NCI-H2171 (cell line): ENCODE measurements around the gene CMIP.

ENCODE experiments used
- DNase-seq: peaks from one replicate; lab custom pipeline; 2025; lab: John Stamatoyannopoulos, UW

Gene CMIP

DNA sequence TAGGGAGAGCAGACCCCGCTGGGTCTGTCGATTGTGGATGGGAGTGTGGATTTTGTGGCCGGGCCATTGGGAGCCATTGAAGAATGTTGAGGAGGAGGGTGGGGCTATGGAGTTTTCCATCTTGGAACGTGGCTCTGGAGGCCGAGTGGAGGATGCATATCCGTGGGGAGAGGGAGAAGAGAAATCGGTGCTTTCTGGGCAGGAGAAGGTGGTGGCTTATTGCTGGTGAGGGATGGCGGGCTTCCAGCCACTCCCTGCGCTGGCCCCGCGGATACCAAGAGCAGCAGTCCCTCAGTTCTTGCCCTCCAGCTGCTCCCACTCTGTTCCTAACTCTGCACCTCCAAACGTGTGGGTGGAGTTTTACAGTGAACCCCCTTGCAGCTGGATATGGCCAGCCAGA is 162.4 kb downstream of the CMIP start:
- DNase-seq = no peak

DNA sequence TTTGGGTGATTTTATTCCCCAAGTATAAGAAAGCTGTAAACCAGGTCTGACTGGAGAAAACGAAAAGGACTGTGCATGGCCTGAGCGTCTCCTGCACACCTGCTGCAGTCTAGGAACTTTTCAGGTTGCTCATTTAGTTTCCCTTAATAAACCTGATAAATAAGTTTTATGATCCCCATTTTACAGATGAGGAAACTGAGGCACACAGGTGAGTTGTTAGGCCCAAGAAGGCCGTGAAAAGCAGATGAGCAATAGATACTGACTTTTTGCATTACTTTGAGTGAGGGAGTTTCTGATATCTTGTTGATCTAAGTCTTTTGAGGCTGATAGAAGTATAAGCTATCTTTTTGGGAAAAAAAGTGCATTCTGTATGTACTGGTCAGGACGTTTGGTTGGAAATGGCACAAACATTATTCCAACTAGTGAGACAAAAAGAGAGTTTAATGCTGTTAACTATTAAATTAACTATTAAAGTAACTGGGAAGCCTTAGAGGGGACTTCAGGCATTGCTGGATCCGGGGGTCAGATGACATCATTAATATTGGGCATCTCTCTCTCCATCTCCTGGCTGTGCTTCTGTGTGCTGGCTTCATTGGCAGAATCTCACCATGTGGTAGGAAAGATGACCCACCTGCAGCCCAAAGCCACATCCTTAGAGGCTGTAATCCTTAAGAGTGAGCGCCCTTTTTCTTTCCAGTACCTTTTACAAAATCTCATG is 163.4 kb downstream of the CMIP start:
- DNase-seq = no peak

DNA sequence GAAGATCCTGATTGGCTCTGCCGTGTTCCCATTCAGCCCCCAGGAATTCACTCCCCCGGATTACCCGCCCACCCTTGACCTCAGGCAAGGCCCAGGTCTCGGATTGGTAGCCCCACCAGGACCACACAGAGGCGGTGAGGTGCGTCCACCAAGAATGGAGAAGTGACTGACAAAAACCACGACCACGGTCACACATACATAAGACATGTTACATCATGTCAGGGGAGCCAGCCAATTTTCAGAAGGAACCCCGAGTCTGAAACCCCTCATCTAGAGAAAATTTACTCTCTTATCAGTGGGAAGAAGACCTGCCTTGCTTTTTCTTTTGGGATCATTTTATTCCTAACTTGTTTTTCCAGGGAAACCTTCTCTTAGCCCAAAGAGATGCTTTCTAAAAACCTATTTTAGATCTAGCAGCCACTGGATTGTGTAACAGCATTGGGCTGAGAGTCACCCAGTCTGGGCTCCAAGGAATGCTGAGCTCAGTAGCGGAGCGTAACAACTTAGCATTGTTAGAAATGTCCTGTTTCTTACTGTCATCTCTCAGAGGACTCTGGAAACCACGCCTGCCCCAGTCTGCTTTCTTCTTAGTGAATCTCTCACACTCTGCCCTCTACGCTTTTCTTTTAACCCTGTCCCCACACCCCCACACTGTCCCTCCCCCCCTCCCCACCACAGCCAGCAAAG is 164.1 kb downstream of the CMIP start:
- DNase-seq = no peak

DNA sequence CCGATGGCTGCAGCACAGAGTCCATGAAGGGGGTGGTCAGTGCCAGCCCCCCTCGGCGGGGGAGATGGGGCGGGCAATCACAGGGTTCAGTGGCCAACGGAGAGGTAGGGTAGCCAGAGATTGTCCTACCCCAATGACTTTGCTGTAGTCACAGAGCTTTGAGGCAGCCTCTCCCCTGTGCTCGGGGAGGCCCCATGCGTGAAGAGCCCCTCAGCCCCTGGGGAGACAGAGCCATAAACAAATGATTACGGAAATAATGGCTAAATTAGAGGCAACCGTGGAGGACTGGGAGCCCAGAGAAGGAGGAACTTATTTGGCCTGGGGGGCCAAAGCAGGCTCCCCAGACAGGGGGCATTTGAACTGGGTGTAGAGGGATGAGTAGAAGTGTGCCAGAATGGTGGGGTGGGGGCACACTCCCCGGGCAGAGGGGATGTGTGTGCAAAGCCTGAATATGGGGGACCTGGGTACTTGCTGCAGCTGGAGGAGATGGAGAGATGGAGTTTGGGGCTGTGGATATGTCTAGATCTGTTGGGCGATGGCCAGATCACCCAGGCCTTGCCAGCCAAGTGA is 164.8 kb downstream of the CMIP start:
- no peak for DNase-seq

DNA sequence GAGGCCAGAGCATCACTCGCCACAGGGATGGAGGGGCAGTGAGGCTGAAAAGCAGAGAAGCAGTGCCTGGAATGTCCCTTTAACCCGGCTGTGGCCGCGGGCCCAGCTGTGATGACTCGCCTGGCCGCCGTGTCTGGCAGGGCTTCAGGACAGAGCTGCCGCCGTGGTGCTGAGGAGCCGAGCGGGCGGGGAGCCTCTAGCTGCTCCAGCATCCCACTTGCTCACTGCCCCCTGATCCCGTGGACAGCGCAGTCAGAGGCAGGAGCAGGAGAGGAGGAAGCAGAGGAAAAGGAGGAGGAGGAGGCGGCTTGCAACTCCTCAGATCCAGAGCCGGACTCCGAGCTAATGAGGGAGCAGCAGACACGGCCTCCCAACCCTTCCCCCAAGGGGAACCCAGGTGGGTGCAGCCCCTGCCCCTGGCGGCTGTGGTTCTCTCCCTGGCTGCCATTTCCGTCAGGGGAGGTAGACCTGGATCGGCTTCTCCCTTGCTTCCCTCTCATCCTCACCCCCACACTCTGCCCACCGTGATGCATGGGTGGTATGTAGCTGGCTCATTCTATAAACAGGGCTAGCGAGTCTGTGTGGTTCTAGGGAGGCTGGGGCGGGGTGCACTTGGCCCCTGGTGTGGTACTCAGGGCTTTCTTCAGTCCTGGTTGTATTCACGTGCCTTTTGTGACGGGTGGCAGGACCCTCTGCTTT is 165.7 kb downstream of the CMIP start:
- DNase-seq = no peak

DNA sequence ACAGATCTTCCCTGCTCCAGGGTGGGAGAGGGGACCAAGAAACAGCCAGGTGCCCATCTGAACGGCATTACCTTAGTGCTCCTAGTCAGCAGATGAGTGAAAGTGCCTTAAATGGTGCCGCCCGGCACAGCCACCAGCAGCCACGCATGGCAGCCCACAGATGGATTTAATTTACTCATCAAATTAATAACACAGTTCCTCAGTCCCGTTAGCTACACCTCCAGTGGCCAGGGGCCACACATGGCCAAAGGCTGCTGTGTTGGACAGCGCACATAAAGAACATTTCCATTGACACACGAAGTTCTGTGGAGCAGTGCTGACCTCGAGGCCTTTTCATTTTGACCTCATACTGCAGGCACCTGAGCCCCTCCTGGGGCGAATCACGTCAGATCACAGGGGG is 166.3 kb downstream of the CMIP start:
- no peak for DNase-seq

DNA sequence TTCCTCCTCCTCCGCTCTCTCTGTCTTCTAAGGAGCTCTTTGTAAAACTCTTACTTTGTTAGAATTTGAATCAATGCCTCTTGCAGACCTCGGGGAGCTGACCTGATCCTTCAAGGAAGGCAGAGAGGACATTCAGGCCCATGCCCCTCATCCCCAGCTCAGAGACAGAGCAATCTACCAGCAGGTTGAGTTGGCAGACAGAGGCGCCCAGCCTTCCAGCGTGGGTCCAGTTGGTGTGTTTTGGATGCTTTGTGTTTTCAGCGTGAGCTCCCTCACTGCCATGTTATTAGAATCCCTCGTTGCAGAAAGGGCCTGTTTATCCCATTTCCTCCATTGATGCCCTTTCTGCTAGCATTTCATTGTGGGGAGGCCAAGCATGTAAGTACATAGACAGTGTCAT is 167.1 kb downstream of the CMIP start:
- no peak for DNase-seq

DNA sequence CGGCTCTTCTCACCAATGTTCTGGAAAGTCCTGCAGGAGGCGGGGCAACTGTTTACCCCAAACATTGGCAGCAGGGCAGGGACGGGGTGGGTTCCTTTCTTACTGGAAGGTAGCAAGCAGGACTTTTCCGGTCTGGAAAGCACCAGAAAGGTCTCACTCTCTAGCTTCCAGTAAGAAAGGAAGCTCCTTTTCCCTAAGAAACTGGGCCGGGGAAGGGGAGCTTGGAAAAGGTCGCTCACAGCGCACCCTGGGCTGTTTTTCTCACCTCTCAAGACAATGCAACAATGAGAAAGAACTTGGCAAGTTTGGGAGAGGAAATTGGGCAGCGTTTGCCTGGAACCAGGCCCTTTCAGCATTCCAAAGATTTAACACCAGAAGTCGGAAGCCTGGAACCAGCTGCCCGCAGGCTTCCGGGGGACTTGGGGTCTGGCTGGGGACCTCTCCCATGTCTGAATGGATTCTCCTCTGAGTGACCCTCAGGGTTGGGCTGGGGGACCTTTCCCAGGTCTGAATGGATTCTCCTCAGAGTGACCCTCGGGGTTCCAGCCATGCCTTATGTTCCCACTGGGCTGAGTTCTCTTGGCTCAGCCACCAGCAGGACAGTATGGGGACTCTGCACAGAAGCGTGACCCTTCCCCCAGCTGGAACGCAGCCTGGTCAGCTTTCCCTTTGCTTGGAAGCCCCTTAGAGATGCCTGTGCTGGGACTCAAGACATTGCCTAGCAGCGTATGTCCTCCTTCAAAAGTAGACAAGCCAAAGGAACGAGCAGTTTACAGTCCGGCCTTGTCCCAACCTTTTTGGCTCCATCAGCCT is 167.9 kb downstream of the CMIP start:
- DNase-seq = no peak

DNA sequence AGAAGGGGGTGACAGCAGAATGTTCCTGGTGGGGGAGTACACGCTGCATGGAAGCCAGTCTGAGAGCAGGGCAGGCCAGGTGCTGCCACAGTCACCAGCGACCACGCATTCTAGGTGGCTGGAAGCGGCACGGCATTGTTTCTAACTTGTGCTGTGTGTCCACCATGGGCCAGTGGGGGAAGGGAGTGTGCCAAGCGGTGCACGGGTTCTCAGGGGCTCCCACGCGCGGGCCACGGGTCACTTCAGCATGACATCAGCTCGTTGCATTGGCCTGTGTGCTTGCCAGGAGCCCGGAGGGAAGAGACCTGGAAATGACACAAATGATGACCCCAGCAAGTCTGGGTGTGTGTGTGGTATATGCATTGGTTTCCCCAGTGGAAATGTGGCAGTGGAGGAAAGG is 169.6 kb downstream of the CMIP start:
- DNase-seq = no peak

DNA sequence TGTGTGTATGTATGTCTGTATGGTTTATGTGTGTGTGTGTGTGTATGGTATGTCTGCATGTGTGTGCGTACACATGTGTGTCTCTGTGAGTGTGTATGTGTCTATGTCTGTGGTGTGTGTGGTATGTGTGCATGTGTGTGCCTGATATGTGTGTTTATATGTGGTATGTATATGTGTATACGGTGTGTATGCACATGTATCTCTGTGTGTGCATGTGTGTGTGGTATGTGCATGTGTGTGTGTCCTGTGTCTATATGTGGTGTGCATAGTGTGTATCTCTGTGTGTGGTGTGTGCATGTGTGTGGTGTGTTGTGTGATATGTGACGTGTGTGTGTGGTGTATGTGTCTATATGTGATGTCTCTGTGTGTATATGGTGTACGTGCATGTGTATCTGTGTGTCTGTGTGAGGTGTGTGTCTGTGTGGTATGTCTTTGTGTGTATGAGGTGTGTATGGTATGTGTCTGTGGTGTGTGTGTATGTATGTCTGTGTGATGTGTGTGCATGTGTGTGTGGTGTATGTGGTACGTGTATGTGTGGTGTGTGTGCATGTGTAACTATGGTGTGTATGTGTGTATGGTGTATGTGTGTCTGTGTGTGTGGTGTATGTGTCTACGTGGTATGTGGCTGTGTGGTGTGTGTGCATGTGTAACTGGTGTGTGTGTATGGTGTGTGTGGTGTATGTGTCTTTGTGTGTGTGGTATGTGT is 170.2 kb downstream of the CMIP start:
- no peak for DNase-seq

DNA sequence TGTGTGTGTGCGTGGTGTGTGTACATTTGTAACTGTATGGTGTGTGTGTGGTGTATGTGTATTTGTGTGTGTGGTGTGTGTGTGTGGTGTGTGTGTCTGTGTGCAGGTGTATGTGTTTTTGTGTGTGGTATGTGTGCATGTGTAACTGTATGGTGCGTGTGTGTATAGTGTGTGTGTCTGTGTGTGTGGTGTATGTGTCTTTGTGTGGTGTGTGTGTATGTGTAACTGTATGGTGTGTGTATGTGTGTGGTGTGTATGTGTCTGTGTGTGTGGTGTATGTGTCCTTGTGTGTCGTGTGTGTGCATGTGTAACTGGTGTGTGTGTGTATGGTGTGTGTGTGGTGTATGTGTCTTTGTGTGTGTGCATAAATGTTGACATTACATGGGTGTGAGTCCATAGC is 170.8 kb downstream of the CMIP start:
- no peak for DNase-seq

DNA sequence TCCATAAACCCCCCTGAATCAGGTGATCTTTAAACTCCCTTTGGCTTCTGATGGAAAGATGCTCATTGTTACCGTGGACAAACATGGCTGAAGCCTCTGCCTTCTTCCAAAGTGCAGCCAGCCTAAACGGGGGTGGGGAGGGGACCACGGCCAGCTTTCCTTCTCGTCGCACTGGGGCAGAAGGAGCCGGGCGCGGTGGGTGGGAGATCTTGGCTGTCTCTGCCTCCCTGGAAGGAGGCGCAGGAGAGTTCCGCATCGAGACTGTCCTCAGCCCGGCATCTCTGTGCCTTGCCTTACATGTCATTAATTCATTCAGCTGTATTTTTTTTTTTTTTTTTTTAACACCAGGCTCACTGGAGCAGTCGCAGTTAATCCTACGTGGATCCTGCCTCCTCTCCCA is 171.2 kb downstream of the CMIP start:
- no peak for DNase-seq

DNA sequence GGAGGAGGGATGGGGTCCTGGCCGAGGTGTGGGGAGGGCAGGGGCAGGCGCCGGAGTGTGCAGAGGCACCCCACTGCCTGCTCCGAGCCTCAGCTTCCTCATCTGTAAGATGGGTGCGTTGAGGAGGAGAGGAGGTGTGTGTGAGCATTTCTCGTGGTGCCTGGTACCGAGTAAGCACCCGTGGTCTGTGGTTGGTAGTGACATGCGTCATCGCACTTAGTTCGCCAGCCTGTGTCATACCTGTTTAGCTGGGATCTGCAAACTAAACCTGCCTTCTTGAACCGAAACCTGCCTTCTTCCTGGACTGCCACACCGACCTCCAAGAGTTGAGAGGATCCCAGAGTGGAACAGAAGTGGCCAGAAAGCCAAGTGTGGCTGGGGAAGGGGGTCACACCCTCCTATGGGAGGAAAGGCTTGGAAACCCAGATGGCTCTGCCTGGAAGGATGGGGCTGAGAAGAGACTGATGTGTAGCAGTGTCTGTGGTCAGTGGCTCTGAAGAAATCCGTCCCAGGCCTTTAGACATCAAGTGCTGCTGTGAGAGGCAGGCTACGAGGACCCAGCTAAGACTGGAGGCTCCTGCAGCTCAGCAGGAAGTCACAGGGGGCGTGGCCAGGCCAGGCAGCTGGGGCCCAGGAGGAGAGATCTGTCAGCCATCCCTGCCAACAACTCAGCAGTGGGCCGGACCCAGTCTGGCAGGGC is 171.9 kb downstream of the CMIP start:
- DNase-seq = no peak

DNA sequence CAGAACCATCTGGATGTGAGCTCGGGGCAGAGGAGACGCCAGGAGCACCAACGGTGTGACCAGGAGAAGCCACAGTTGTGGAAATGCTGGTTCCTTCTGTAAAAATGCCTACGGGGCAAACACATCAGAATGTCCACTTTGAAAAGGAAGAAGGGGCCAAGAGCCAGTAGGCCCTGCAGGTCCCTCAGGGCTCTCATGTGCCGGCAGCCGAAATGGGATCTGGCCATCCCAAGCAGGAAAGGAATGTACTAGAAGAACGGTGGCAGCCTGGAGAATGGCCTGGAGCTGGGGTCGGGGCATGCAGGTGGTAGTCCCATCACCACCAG is 172.4 kb downstream of the CMIP start:
- no peak for DNase-seq

DNA sequence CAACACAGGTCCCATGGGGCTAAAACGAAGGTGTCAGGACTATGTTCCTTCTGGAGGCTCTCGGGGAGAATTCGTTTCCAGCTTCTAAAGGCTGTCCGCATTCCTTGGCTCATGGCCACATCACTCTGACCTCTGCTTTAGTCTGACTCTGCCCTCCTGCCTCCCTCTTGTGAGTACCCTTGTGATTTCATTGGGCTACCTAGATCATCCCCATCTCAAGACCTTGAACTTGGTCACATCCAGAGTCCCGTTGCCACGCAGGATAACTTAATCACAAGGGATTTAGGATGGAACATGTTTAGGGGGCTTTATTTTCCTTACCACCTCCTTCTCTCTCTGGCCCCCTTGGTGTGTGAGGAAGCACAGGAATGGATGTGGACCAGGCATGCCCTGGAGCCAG is 173.6 kb downstream of the CMIP start:
- DNase-seq = no peak

DNA sequence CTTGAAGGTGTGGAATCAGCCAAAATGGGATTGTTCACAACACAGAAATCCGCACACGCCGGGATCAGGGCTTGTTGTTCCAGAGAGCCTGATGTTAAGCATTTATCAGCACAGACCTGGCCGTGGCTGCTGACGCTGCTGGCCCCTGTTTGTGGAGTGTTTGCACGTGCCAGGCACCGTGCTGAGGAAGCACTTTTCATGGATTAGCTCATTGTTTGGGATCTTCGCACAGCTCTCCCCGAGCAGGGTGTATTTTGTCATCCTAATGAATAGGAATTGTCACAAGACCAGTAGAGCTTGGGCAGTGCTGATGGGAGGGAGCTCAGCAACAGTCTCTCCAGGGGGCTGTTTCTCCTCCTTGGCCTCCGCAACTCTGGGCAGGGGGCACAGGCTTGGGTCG is 174.1 kb downstream of the CMIP start:
- no peak for DNase-seq

DNA sequence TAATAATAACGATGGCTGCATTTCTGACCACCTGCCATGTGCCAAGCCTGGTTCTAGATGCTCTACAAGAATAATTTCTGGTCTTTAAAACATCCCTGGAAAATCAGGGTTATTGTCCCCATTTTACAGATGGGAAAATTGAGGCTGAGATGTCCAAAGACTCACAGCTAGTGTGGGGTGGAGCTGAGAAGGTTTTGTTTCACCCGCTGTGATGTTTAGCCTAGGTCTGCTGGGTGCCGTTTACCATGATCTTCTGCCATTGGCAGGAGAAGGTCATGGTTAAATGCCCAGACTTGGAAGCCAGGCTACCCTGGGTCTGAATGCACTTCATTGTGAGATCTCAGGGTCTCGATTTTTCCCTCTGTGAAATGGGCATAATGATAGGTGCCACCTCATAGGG is 175.4 kb downstream of the CMIP start:
- no peak for DNase-seq

DNA sequence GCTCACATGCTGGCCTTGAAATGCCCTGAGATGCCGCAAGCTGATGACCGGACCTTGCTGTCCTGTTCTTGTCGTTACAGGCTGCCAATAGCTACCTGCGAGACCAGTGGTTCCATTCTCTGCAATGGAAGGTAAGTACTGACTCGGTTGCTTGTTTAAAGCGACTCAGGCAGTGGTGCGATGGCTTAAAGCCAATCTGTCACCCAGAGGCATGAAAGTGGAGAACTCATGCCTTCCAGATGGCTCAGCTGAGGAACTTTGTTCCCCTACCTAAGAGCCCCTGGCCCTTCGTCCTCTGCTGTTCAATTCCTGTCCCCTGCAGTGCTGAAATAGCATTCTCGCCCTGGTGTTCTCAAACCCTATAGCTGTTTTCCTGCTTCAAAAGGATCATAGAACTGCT is 176.2 kb downstream of the CMIP start:
- no peak for DNase-seq

DNA sequence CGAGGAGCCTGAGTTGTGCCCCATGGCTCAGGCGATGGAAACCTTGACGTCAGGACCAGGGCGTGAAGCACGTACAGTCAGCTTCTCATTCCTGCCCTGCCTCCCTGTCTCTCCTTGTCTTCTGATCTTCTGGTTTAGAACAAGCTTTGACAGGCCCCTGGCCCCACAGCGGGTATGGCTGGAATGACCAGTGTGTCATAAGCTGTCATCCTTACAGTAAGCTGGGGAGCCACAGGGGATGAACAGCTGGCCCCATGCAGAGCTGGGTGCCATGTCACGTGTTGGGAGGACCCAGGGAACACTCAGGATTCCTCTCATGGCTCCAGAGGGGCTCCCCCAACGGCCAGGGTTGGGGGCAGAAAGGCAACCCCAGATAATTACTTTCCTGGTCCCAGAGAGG is 176.9 kb downstream of the CMIP start:
- DNase-seq = no peak

DNA sequence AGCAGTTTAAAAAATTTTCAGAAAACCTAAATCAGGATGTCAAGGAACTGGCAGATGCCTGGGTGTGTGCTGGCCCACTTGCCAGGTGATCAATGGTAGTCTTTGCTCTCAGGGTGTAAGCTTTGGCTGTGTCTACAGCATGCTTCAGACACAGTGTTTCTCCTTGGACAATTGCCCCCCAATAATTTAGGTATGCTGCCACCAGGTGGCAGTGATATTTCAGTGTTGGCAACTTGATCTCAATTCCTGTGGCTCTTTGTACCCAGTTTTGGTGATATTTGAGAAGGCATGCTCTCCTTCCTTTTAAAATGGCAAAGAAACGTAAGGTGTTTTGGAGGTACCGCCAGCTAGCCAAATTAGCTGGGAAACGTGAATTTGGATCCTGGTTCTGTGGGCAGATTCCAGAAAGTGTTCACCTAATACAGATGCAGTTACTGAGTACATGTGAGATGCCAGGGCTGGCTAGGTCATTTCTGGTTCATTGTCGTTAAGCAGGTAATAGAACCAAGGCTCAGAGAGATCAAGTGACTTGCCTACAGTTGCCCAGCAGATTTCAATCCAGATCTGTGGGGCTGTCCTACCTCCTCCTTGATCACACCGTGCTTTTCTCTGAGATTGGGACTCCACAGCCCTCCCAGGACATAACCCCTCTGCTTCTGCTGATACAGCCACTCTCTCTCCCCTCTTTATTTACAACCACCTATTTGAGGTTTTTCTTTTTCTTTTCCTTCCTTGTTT is 178.9 kb downstream of the CMIP start:
- peak; percentile 61 for DNase-seq
